Stimulated activated CD8-positive, alpha-beta memory T cell treated with anti-CD3 and anti-CD28 coated beads, Interleukin-15, amount 100 ng/mL, for 4 hours (primary cell): ENCODE data around the gene GTF2F1.
"Not testable (repeated sequence)": the region's sequence is repeated elsewhere in the genome, so short reads cannot be mapped to it uniquely, and the experiment has no call there.

ENCODE experiments used
- DNase-seq, 2 donors: peaks; one replicate each; pipeline ENCODE4 v3.0.0-alpha.2; 2020; ENCODE audit warnings: low read depth in 2 of 2

The GTF2F1 gene

GRCh38 chr19:6355321-6356040 is 37.5 kb downstream of the GTF2F1 start:
- not testable (repeated sequence) for DNase-seq

GRCh38 chr19:6354098-6354674 is 38.8 kb downstream of the GTF2F1 start:
- DNase-seq = no peak

GRCh38 chr19:6352381-6353165 is 40.4 kb downstream of the GTF2F1 start:
- DNase-seq = no peak

GRCh38 chr19:6350688-6351087 is 42.3 kb downstream of the GTF2F1 start:
- DNase-seq = no peak

- DNase-seq = not testable (repeated sequence)
Observed at GRCh38 chr19:6349271-6349670, 43.7 kb downstream of the GTF2F1 start.

GRCh38 chr19:6343462-6343861 is 49.5 kb downstream of the GTF2F1 start:
- DNase-seq = no peak

- no peak for DNase-seq
Observed at GRCh38 chr19:6340493-6341201, 52.3 kb downstream of the GTF2F1 start.

- no peak for DNase-seq
Observed at GRCh38 chr19:6334490-6335285, 58.3 kb downstream of the GTF2F1 start.

- DNase-seq = no peak
Observed at GRCh38 chr19:6333439-6333838, 59.5 kb downstream of the GTF2F1 start, which contains the start of gene ACER1. Gene ACER1 (minus strand): TSS chr19:6333612. CDS start chr19:6333551, 61 bp downstream.
